Glomerular visceral epithelial cell (primary cell): ENCODE data around the gene MBOAT7.
A peak's percentile ranks its signal among the peaks of the same experiment; 100 is the strongest.
"Not testable (repeated sequence)": the region's sequence is repeated elsewhere in the genome, so short reads cannot be mapped to it uniquely, and the experiment has no call there.

Experiments used
- DNase-seq: peaks from one replicate; pipeline ENCODE4 v3.0.0-alpha.2; 2016; ENCODE audit errors: extremely low spot score

The MBOAT7 gene

DNA sequence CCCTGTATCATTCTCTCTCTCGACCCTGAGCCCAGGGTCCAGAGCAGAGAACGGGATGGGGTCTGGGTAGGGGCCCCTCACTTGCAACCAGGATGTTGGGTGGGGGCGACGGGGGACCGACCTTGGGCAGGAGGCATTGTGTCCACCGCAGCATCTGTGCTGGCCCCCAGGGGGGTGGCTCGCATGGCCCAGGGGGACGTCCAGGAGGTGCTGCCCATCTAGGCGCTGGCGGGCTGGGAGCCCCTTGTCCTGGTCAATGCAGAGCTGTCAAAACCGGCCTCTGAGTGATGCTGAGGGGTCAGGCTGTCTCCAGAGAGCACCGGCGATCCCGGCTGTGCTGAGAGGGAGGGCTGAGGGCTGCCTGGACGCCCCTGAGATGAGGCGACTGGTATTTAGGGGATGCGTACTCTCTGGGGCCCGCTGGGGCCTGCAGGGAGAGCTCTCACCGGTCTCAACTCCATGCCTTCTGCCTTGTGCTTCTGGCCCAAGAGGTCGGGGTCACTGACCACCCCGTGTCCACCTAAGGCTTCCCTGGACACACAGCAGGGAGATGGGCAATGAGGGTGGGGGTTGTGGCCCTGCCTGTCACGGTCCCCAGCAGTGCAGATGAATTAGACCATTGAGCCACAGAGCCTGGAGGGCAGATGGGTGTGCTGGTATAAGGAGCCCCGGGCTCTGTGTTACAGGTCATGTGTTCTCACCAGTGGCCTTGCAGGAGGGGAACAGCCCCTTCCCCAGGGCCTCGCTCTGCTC is 19.9 kb upstream of the MBOAT7 start:
- DNase-seq = peak; percentile 46

DNA sequence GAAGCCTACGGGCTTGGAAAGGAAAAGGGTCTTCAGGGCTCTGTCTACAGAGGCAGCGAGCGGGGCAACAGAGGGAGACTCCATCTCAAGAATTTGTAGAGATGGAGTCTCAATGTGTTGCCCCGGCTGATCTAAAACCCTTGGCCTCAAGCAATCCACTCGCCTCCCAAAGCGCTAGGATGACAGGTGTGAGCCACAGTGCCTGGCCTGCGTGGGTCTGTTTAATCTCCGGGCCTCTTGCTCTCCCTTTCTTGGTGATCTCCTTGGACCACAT is 19.3 kb upstream of the MBOAT7 start:
- no peak for DNase-seq

DNA sequence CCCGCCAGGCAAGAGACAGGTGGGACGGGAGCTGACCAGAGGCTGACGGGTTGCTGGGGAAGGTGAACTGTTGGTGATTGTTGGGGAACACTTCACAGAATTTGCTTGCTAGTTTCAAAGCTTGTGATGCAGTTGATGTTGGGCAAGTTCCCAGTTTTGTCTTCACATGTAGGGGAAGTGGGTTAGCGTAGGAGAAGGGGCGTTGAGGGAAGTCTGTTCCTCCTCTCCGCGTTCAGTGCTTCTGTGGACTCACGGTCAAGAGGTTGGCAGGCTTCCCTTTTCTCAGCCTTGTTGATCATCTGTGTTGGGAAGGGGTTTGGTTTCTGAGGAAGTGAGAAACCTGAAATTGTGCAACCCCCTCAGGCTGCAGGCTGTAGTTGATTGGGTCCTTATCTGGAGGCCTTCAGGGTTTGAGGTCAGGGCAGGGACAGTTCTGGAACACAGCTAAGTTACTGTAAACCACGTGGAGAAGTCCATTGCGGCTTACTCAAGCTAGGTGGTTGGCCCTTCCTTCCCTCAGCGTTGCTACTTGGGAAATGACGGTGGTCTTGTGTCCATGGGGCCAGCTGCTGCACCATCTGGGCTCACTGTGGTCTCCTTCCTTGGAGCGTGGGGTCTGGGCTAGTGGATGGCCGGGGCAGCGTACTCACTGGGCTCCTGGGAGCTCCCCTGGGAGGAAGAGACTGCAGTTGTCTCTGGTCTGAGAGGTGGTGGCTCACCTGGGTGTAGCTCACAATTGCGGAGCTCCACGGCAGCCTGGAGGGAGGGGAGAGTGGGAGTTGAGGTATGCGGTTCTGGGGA is 18.8 kb upstream of the MBOAT7 start:
- peak; percentile 38 for DNase-seq

DNA sequence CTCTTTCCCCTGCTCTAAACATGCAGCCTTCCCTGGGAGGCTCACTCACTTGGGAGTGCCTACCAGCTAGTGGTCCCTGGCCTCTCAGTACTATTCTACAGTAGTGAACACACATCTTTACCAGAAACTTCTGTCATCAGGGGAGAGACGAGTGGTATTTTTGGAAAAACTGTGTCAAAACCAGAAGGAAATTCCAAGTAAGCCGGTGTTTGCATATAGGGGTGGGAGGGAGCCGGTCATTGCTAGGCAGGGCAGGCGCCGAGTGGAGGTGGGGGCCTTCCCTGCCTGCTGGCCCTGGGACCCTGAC is 18.2 kb upstream of the MBOAT7 start:
- no peak for DNase-seq

DNA sequence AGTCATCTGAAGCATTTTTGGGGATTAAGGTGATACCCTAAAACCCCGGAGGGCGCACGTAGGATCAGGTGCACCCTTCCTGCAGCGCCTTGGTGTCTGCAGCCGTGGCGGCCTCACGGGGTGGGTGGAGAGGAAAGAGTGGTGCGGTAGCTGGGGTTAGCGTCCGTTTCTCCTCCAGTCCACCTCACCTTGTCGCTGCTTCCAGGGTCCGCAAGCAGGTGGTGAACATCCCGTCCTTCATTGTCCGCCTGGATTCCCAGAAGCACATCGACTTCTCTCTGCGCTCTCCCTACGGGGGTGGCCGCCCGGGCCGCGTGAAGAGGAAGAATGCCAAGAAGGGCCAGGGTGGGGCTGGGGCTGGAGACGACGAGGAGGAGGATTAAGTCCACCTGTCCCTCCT is 17.8 kb upstream of the MBOAT7 start:
- DNase-seq = not testable (repeated sequence)

DNA sequence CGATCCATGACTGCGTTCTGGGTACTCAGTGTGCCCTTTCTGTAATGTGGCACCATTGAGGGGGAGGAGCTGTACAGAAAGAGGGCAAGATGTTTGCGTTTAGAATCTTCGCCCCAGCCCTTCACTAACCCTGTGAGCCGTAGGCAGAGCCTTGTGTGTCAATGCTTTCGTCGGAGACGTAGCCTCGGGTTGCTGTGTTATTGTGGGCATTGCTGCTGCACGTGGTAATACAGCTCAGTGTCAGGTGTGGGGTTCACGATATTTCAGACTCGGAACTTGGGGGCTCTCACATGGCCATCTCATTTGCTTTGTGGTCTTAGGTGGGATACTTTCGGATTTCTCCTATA is 17.4 kb upstream of the MBOAT7 start:
- DNase-seq = no peak

DNA sequence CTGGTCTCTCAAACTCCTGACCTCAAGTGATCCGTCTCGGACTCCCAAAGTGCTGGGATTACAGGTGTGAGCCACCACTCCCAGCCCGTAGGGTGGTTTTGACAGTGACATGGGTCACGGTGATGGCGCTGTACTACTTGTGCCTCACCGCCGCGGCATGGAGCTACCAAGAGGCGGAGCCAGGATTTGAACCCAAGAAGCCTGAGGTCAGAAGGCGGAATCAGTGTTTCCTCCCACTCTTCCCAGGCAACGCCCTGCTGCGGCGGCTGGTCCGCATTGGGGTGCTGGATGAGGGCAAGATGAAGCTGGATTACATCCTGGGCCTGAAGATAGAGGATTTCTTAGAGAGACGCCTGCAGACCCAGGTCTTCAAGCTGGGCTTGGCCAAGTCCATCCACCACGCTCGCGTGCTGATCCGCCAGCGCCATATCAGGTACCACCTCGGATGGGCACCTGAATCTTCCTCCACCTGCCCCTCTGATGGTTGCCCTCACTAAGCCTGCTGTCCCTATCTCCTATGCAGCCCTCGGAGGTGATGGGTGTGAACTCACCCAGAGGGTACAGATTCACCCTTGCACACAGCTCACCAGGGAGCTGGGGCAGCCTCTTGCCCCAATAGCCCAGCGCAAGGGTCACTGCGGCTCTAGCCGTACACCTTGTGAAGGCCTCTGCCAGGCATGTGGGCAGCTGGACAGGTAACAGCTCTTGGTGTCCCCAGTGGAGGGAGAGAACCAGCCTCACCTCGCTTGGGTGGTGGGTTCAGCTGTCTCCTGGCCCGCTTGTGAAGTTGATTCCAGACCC is 16.9 kb upstream of the MBOAT7 start:
- DNase-seq = no peak

- DNase-seq = no peak
Observed at GRCh38 chr19:54204767-54205468, 15.5 kb upstream of the MBOAT7 start.

DNA sequence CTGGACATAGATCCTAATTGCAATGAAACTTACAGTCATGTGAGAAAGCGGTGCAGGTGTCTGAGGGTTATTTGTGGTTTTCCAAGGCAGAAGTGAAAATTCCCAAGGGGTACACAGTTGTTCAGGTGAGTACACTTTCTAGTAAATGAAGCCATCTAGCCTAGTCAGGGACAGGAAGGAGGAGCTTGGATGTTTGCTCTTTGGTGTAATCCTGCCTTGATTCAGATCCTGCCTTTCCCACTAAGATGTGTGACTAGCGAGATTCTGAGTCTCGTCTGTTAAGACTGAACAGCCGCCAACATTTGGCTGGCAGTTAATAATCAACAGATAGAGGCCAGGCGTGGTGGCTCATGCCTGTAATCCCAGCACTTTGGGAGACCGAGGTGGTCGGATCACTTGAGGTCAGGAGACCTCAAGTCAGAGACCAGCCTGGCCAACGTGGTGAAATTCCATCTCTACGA is 13.8 kb upstream of the MBOAT7 start:
- peak; percentile 90 for DNase-seq

GRCh38 chr19:54201980-54202379 is 12.6 kb upstream of the MBOAT7 start:
- DNase-seq = no peak

- DNase-seq = no peak
Observed at GRCh38 chr19:54201172-54201701, 11.9 kb upstream of the MBOAT7 start.

DNA sequence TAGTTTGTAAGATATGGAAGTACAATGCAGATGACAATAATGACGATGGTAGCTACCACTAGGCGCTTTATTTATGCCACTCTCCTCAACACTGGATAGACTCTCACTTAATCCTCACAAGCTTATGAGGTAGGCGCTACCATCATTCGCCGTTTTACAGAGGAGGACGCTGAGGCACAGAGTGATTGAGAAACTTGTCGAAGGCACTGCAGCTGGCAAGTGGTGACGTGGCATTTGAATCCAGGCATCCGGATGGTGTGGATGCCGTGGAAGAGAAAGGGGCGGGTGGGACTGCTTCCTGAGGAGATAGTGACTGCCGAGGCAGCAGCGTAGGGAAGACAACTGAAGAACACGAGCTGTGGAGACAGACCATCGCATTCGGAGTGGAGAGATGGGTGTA is 10.0 kb upstream of the MBOAT7 start:
- DNase-seq = no peak

- DNase-seq = no peak
Observed at GRCh38 chr19:54197121-54197520, 7.7 kb upstream of the MBOAT7 start.

DNA sequence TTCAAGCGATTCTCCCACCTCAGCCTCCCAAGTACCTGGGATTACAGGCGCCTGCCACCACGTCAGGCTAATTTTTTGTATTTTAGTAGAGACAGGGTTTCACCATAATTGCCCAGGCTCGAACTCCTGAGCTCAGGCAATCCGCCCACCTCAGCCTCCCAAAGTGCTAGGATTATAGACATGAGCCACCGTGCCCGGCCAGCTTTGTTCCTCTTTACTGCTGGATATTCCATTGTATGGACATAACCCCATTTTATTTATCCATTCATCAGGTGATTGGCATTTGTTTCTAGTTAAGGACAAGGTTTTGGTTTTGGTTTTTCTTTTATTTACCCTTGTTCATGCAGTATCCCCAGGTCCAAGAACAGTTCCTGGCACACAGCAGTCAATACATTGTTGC is 7.2 kb upstream of the MBOAT7 start:
- DNase-seq = no peak

- DNase-seq = not testable (repeated sequence)
Observed at GRCh38 chr19:54194463-54194862, 5.1 kb upstream of the MBOAT7 start.

GRCh38 chr19:54193011-54193410 is 3.6 kb upstream of the MBOAT7 start:
- no peak for DNase-seq

GRCh38 chr19:54191811-54192453 is 2.6 kb upstream of the MBOAT7 start:
- DNase-seq = no peak

DNA sequence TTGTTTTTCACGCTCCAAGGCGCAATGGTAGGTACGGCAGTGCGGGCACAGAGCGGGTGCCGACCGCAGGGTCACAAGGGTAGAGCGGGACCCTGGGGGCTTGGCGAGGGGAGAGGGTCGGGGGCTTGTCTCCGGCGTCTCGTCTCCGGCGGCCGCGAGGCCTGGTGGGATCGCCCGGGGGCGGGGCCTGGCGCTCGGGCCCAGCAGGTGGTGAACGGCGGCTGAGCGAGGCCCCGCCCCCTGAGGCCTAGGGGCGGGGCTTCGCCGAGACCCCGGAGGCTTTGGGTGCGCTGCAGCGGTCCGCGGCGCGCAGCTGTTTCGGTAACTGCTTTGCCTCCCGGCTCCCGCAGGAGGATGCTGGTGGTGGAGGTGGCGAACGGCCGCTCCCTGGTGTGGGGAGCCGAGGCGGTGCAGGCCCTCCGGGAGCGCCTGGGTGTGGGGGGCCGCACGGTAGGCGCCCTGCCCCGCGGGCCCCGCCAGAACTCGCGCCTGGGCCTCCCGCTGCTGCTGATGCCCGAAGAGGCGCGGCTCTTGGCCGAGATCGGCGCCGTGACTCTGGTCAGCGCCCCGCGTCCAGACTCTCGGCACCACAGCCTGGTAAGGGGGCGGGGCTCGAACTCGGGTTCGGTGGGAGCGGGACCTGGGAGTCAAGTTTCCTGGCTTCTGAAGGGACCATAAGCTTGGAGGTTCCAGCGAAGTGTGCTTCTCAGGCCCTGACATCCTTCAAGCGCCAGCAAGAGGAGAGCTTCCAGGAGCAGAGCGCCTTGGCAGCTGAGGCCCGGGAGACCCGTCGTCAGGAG is 1.8 kb upstream of the MBOAT7 start, which contains the start of gene TSEN34:
TSEN34 (plus strand) TSS at position 298 of the 800 bp plus-strand sequence; CDS start at position 355, 57 bp downstream.
- DNase-seq = peak; percentile 92

GRCh38 chr19:54190503-54191010 is 1.2 kb upstream of the MBOAT7 start:
- peak; percentile 100 for DNase-seq
